ENCODE measurements around the gene SH2D6. TPM values are rescaled to one million over a fixed set of nuclear protein-coding genes. Genes with fewer than 3 reads are reported as not detected.

Gene SH2D6
- total RNA-seq, 1 donor from 2014 or later = 1.3 TPM

GRCh38 chr2:85388878-85389538 lies 29.5 kb upstream of the SH2D6 start:
- H3K27ac Mint-ChIP-seq = no peak overlapping the region
- no peaks in the 10 kb centered on the region for H3K9me3 Mint-ChIP-seq
- DNase-seq (ENCODE audit: low spot score) = no peak
- H3K36me3 Mint-ChIP-seq (ENCODE audit: low read depth) = peaks cover 58% of the 10 kb centered on the region
- peaks cover 4% of the 10 kb centered on the region for H3K4me1 Mint-ChIP-seq (ENCODE audit: low read depth)
- H3K4me3 Mint-ChIP-seq (ENCODE audit: low read depth) = no peak overlapping the region
- H3K27me3 Mint-ChIP-seq (ENCODE audit: low read depth) = no peaks in the 10 kb centered on the region
- intact Hi-C loops (cut with micrococcal nuclease) = no loop called here

GRCh38 chr2:85390941-85391669 lies 27.4 kb upstream of the SH2D6 start:
- intact Hi-C loops (cut with micrococcal nuclease) = loop anchor here (1.0 kb wide), 1 partner anchor 161 kb away; no protein-coding TSS in a partner anchor
- Mint-ChIP-seq H3K36me3 (ENCODE audit: low read depth) (peaks cover 49% of the 10 kb centered on the region), H3K27ac (no peak overlapping the region), H3K9me3 (no peaks in the 10 kb centered on the region), H3K4me1 (ENCODE audit: low read depth) (peaks cover 4% of the 10 kb centered on the region), H3K4me3 (ENCODE audit: low read depth) (no peak overlapping the region), H3K27me3 (ENCODE audit: low read depth) (no peaks in the 10 kb centered on the region)
- peak; percentile 54 for DNase-seq (ENCODE audit: low spot score)

GRCh38 chr2:85393836-85394235 lies 24.7 kb upstream of the SH2D6 start:
- Mint-ChIP-seq H3K4me1 (ENCODE audit: low read depth) (peaks cover 13% of the 10 kb centered on the region), H3K36me3 (ENCODE audit: low read depth) (peaks cover 63% of the 10 kb centered on the region), H3K27ac (no peak overlapping the region), H3K9me3 (no peaks in the 10 kb centered on the region), H3K27me3 (ENCODE audit: low read depth) (no peaks in the 10 kb centered on the region), H3K4me3 (ENCODE audit: low read depth) (no peak overlapping the region)
- DNase-seq (ENCODE audit: low spot score) = no peak
- intact Hi-C loops (cut with micrococcal nuclease) = no loop called here

- Mint-ChIP-seq H3K4me1 (ENCODE audit: low read depth) (peaks cover 13% of the 10 kb centered on the region), H3K4me3 (ENCODE audit: low read depth) (no peak overlapping the region), H3K27ac (no peak overlapping the region), H3K9me3 (no peaks in the 10 kb centered on the region), H3K36me3 (ENCODE audit: low read depth) (peaks cover 63% of the 10 kb centered on the region), H3K27me3 (ENCODE audit: low read depth) (no peaks in the 10 kb centered on the region)
- DNase-seq (ENCODE audit: low spot score) = no peak
- intact Hi-C loops (cut with micrococcal nuclease) = no loop called here
These were observed 24.2 kb upstream of the SH2D6 start for GRCh38 chr2:85394261-85394681.

- Mint-ChIP-seq H3K27me3 (ENCODE audit: low read depth) (no peaks in the 10 kb centered on the region), H3K27ac (no peak overlapping the region), H3K4me1 (ENCODE audit: low read depth) (peaks cover 13% of the 10 kb centered on the region), H3K36me3 (ENCODE audit: low read depth) (peaks cover 60% of the 10 kb centered on the region), H3K9me3 (no peaks in the 10 kb centered on the region), H3K4me3 (ENCODE audit: low read depth) (no peak overlapping the region)
- no peak for DNase-seq (ENCODE audit: low spot score)
- intact Hi-C loops (cut with micrococcal nuclease) = no loop called here
These were observed 23.5 kb upstream of the SH2D6 start for GRCh38 chr2:85394976-85395375.

GRCh38 chr2:85395912-85396475 lies 22.5 kb upstream of the SH2D6 start:
- Mint-ChIP-seq H3K36me3 (ENCODE audit: low read depth) (peaks cover 63% of the 10 kb centered on the region), H3K27me3 (ENCODE audit: low read depth) (no peaks in the 10 kb centered on the region), H3K27ac (no peak overlapping the region), H3K4me3 (ENCODE audit: low read depth) (no peak overlapping the region), H3K9me3 (no peaks in the 10 kb centered on the region), H3K4me1 (ENCODE audit: low read depth) (peaks cover 13% of the 10 kb centered on the region)
- no peak for DNase-seq (ENCODE audit: low spot score)
- intact Hi-C loops (cut with micrococcal nuclease) = no loop called here

GRCh38 chr2:85396531-85397470 lies 21.7 kb upstream of the SH2D6 start:
- intact Hi-C loops (cut with micrococcal nuclease) = no loop called here
- Mint-ChIP-seq H3K9me3 (no peaks in the 10 kb centered on the region), H3K36me3 (ENCODE audit: low read depth) (peaks cover 61% of the 10 kb centered on the region), H3K4me1 (ENCODE audit: low read depth) (peaks cover 13% of the 10 kb centered on the region), H3K27ac (peak overlapping the region; percentile 74), H3K4me3 (ENCODE audit: low read depth) (no peak overlapping the region), H3K27me3 (ENCODE audit: low read depth) (no peaks in the 10 kb centered on the region)
- DNase-seq (ENCODE audit: low spot score) = no peak

GRCh38 chr2:85397925-85398331 lies 20.6 kb upstream of the SH2D6 start:
- Mint-ChIP-seq H3K4me3 (ENCODE audit: low read depth) (no peak overlapping the region), H3K27me3 (ENCODE audit: low read depth) (no peaks in the 10 kb centered on the region), H3K36me3 (ENCODE audit: low read depth) (peaks cover 65% of the 10 kb centered on the region), H3K27ac (no peak overlapping the region), H3K4me1 (ENCODE audit: low read depth) (peaks cover 11% of the 10 kb centered on the region), H3K9me3 (peaks cover 4% of the 10 kb centered on the region)
- no peak for DNase-seq (ENCODE audit: low spot score)
- intact Hi-C loops (cut with micrococcal nuclease) = no loop called here

- Mint-ChIP-seq H3K4me3 (ENCODE audit: low read depth) (no peak overlapping the region), H3K36me3 (ENCODE audit: low read depth) (peaks cover 68% of the 10 kb centered on the region), H3K27ac (no peak overlapping the region), H3K4me1 (ENCODE audit: low read depth) (peaks cover 13% of the 10 kb centered on the region), H3K9me3 (peaks cover 9% of the 10 kb centered on the region), H3K27me3 (ENCODE audit: low read depth) (no peaks in the 10 kb centered on the region)
- DNase-seq (ENCODE audit: low spot score) = no peak
- intact Hi-C loops (cut with micrococcal nuclease) = no loop called here
These were observed 19.9 kb upstream of the SH2D6 start for GRCh38 chr2:85398426-85399182.

GRCh38 chr2:85399183-85399455 lies 19.4 kb upstream of the SH2D6 start:
- no peak overlapping the region for H3K4me3 Mint-ChIP-seq (ENCODE audit: low read depth)
- H3K9me3 Mint-ChIP-seq = peaks cover 14% of the 10 kb centered on the region
- H3K27ac Mint-ChIP-seq = peak overlapping the region; percentile 4
- no peaks in the 10 kb centered on the region for H3K27me3 Mint-ChIP-seq (ENCODE audit: low read depth)
- peaks cover 74% of the 10 kb centered on the region for H3K36me3 Mint-ChIP-seq (ENCODE audit: low read depth)
- peaks cover 13% of the 10 kb centered on the region for H3K4me1 Mint-ChIP-seq (ENCODE audit: low read depth)
- no peak for DNase-seq (ENCODE audit: low spot score)
- intact Hi-C loops (cut with micrococcal nuclease) = no loop called here

GRCh38 chr2:85400023-85400422 lies 18.5 kb upstream of the SH2D6 start:
- peak overlapping the region; percentile 14 for H3K27ac Mint-ChIP-seq
- no peak overlapping the region for H3K4me3 Mint-ChIP-seq (ENCODE audit: low read depth)
- H3K4me1 Mint-ChIP-seq (ENCODE audit: low read depth) = peaks cover 15% of the 10 kb centered on the region
- H3K9me3 Mint-ChIP-seq = peaks cover 18% of the 10 kb centered on the region
- intact Hi-C loops (cut with micrococcal nuclease) = no loop called here
- no peak for DNase-seq (ENCODE audit: low spot score)
- H3K36me3 Mint-ChIP-seq (ENCODE audit: low read depth) = peaks cover 79% of the 10 kb centered on the region
- H3K27me3 Mint-ChIP-seq (ENCODE audit: low read depth) = no peaks in the 10 kb centered on the region

Data from activated T-helper 2 cell treated with anti-CD3 and anti-CD28 coated beads, Interferon-gamma antibody, Interleukin-2, Interleukin-4, amounts not matched to agents 10 μg/mL and 5 μg/mL and 100 μg/mL, durations not matched to agents 14 hours and 24 hours and 36 hours (primary cell).